Endothelial cell of umbilical vein (primary cell): ENCODE measurements around the gene BNIP5. TPM values are rescaled to one million over a fixed set of nuclear protein-coding genes. Genes with fewer than 3 reads are reported as not detected.

Source experiments
- BruUV-seq: library from RNA; stranded (reverse); fragments of 400-500 nt; replicated peaks from 2 replicates; lab custom pipeline; 2021; lab: Mats Ljungman, UMichigan
- CTCF ChIA-PET: fragments of 300-600, 350-600 bp; sonication (Branson Sonifier 250); formaldehyde crosslinking; loops from one replicate; lab custom pipeline; 2021; ENCODE audit warnings: antibody characterized with exemption, inconsistent platforms; lab: Charles Lee
- POLR2A ChIA-PET: fragments of 300-600, 350-600 bp; sonication (Branson Sonifier 250); formaldehyde crosslinking; loops from one replicate; lab custom pipeline; 2021; ENCODE audit warnings: antibody characterized with exemption, inconsistent platforms; lab: Charles Lee
- DNase-seq: peaks from one replicate; pipeline ENCODE4 v3.0.0-alpha.2; 2011; ENCODE audit warnings: low read depth, low spot score
- FAIRE-seq: peaks from 2 replicates; lab custom pipeline; 2011; peaks lifted over from hg19 to GRCh38; lab: Jason Lieb, UNC
- H2AFZ ChIP-seq: 2 replicates; pipeline ENCODE4 v1.6.0; 2012; ENCODE audit warnings: low read depth, low read length, control low read depth, inconsistent platforms
- H3K27ac ChIP-seq: 2 replicates; pipeline ENCODE4 v1.5.1; 2011; ENCODE audit warnings: low read depth, mild to moderate bottlenecking, control low read depth, low read length, moderate library complexity; ENCODE audit not compliant: insufficient read depth
- H3K27me3 ChIP-seq, 2 experiments: 2 replicates each; pipeline versions ENCODE4 v1.6.0 to v1.6.1; 2011; ENCODE audit warnings: low read length in 2 of 2, mixed read lengths in 1 of 2; ENCODE audit not compliant: control insufficient read depth in 2 of 2, insufficient read depth in 2 of 2
- H3K36me3 ChIP-seq, 2 experiments: 2 replicates in 1 of 2; 3 replicates in 1 of 2; pipeline ENCODE4 v1.5.1; 2011; ENCODE audit warnings: low read length in 2 of 2, mild to moderate bottlenecking in 1 of 2, moderate library complexity in 1 of 2; ENCODE audit not compliant: control insufficient read depth in 2 of 2, insufficient read depth in 2 of 2; ENCODE audit errors: extremely low read depth in 1 of 2
- H3K4me1 ChIP-seq: 3 replicates; pipeline ENCODE4 v1.5.1; 2011; ENCODE audit warnings: mild to moderate bottlenecking, low read length; ENCODE audit not compliant: control insufficient read depth, insufficient read depth; ENCODE audit errors: extremely low read depth
- H3K4me2 ChIP-seq: 2 replicates; pipeline ENCODE4 v1.6.1; 2011; ENCODE audit warnings: low read length, control low read depth, mixed read lengths; ENCODE audit not compliant: insufficient read depth
- H3K4me3 ChIP-seq, 3 experiments: fragments of 200-600 bp in 1 of 3; sonication (generic), shearing (Covaris generic) in 1 of 3; replicated peaks in 1 of 3; 2 replicates each; pipeline ENCODE4 v1.5.1; 2011 to 2016; ENCODE audit warnings: control low read depth in 3 of 3, low read length in 3 of 3, mild to moderate bottlenecking in 2 of 3, inconsistent platforms in 1 of 3, low read depth in 1 of 3, moderate library complexity in 1 of 3; ENCODE audit not compliant: insufficient read depth in 1 of 3
- H3K79me2 ChIP-seq: 2 replicates; pipeline ENCODE4 v1.6.0; 2012; ENCODE audit warnings: low read length, inconsistent platforms; ENCODE audit not compliant: control insufficient read depth, insufficient read depth
- H3K9ac ChIP-seq: replicated peaks from 2 replicates; pipeline ENCODE3; 2011; ENCODE audit warnings: low read length, control low read depth; ENCODE audit not compliant: insufficient read depth; ENCODE audit errors: extremely low read depth
- H3K9me1 ChIP-seq: replicated peaks from 3 replicates; pipeline ENCODE4 v1.6.0; 2011; ENCODE audit warnings: mild to moderate bottlenecking, low read length; ENCODE audit not compliant: control insufficient read depth, insufficient read depth; ENCODE audit errors: extremely low read depth
- H3K9me3 ChIP-seq: replicated peaks from 2 replicates; pipeline ENCODE4 v1.5.1; 2012; ENCODE audit warnings: low read length, inconsistent platforms; ENCODE audit not compliant: control insufficient read depth, insufficient read depth
- H4K20me1 ChIP-seq: replicated peaks from 2 replicates; pipeline ENCODE3; 2011; ENCODE audit warnings: mild to moderate bottlenecking, low read length; ENCODE audit not compliant: control insufficient read depth, insufficient read depth; ENCODE audit errors: extremely low read depth
- CTCF ChIP-seq, 2 donors: IDR thresholded peaks; 1 replicate in 1 of 2; 2 replicates in 1 of 2; pipeline ENCODE4 v1.5.1; 2011; ENCODE audit warnings: low read length in 2 of 2, mild to moderate bottlenecking in 2 of 2, moderate library complexity in 2 of 2, control low read depth in 1 of 2, inconsistent platforms in 1 of 2, low read depth in 1 of 2; ENCODE audit not compliant: insufficient read depth in 1 of 2; ENCODE audit errors: extremely low read depth in 1 of 2
- EZH2 ChIP-seq: IDR thresholded peaks from 2 replicates; pipeline ENCODE4 v1.6.1; 2012; ENCODE audit warnings: borderline replicate concordance, low read depth, mild to moderate bottlenecking, moderate library complexity, low read length, inconsistent platforms; ENCODE audit not compliant: severe bottlenecking
- FOS ChIP-seq: IDR thresholded peaks from 2 replicates; pipeline ENCODE4 v1.6.1; 2011; ENCODE audit warnings: mild to moderate bottlenecking, low read length, moderate library complexity, borderline replicate concordance; ENCODE audit not compliant: insufficient read depth
- GATA2 ChIP-seq: IDR thresholded peaks from 2 replicates; pipeline ENCODE4 v1.7.0; 2011; ENCODE audit warnings: low read depth, mild to moderate bottlenecking, moderate library complexity, mixed read lengths, low read length; ENCODE audit not compliant: insufficient read length, insufficient read depth
- JUN ChIP-seq: IDR thresholded peaks from 2 replicates; pipeline ENCODE4 v1.6.1; 2011; ENCODE audit warnings: borderline replicate concordance, low read depth; ENCODE audit not compliant: insufficient read length, insufficient read depth
- MYC ChIP-seq: IDR thresholded peaks from one replicate; pipeline ENCODE4 v1.6.1; 2011; ENCODE audit warnings: mild to moderate bottlenecking, low read depth, low read length
- POLR2A ChIP-seq: IDR thresholded peaks from 2 replicates; pipeline ENCODE4 v1.6.1; 2012; ENCODE audit warnings: low read depth, mild to moderate bottlenecking, control low read depth, low read length
- POLR2AphosphoS5 ChIP-seq: IDR thresholded peaks from 2 replicates; pipeline ENCODE4 v1.6.1; 2012; ENCODE audit warnings: low read depth, mild to moderate bottlenecking, control low read depth, low read length, moderate library complexity; ENCODE audit not compliant: insufficient read depth
- dilution Hi-C: fragments of 300-500 bp; cut with MboI; formaldehyde crosslinking; loops from one replicate; pipeline ENCODE4 v1.15.0; 2019; ENCODE audit warnings: low sequenced_read_pairs; ENCODE audit not compliant: extremely low pct_ligation_motif_present
- intact Hi-C: fragments of 100-400 bp; cut with micrococcal nuclease; formaldehyde crosslinking; loops from one replicate; pipeline ENCODE4 v1.10.0; 2022
- polyA plus RNA-seq, 4 experiments: library from polyadenylated mRNA; depleted of rRNA in 3 of 4; stranded (reverse) in 3 of 4; unstranded in 1 of 4; fragments of >200 nt; gene quantifications; 2 replicates each; pipeline versions ENCODE4 v1.2.1 to v1.2.3, GENCODE V29; 2011 to 2012; ENCODE audit warnings: missing spikeins in 1 of 4
- total RNA-seq: library from RNA; stranded (reverse); gene quantifications from 2 replicates; pipeline ENCODE4 v1.2.3, GENCODE V29; 2021
- TF ChIP-seq, protein P1 (sequence below): IDR thresholded peaks from 2 replicates; pipeline ENCODE4 v1.6.1; 2011; ENCODE audit not compliant: insufficient read depth, insufficient read length

The BNIP5 gene
- total and polyA plus RNA-seq, 2 donors (not counting 3 experiments of a cell fraction or from before 2014, with no cell fraction given) = not detected

- Histone ChIP-seq H3K79me2 (no peaks in the 10 kb centered on the region), H3K9me3 (no peaks in the 10 kb centered on the region), H2AFZ (no peak overlapping the region), H3K27ac (no peak overlapping the region), H3K4me1 (no peaks in the 10 kb centered on the region), H3K4me2 (no peak overlapping the region), H4K20me1 (no peaks in the 10 kb centered on the region), H3K36me3 (no peaks in the 10 kb centered on the region), H3K9ac (no peak overlapping the region), H3K4me3 (no peak overlapping the region), H3K27me3 (peaks cover 52 to 56% of the 10 kb centered on the region in 2 experiments), H3K9me1 (no peaks in the 10 kb centered on the region)
- TF ChIP-seq POLR2AphosphoS5 = no peak
- no peak for TF ChIP-seq MYC
- TF ChIP-seq CTCF (IDR thresholded peaks at IDR 0.05; ENCODE audit: extremely low read depth in 1 of 2, insufficient read depth in 1 of 2, low read depth in 1 of 2, low read length in 2 of 2) = no peak
- TF ChIP-seq, protein P1, sequence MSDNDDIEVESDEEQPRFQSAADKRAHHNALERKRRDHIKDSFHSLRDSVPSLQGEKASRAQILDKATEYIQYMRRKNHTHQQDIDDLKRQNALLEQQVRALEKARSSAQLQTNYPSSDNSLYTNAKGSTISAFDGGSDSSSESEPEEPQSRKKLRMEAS = no peak
- TF ChIP-seq FOS = no peak
- TF ChIP-seq EZH2 = no peak
- TF ChIP-seq JUN = no peak
- no peak for TF ChIP-seq POLR2A
- no peak for TF ChIP-seq GATA2
- POLR2A ChIA-PET = no interaction called here
- dilution Hi-C loops = no loop called here
- DNase-seq (no peak), FAIRE-seq (no peak)
- no TSS peak for BruUV-seq
- intact Hi-C loops = no loop called here
- CTCF ChIA-PET = interaction anchor here (0.7 to 2.1 kb wide), 6 partner anchors 8 to 30 kb away, joined by 3 to 8 read pairs (median 3); no protein-coding TSS in a partner anchor
These were observed 1.7 kb downstream of the BNIP5 start for GRCh38 chr6:36334832-36335459.
